ENCODE results near the gene SCN8A.

Gene SCN8A

DNA sequence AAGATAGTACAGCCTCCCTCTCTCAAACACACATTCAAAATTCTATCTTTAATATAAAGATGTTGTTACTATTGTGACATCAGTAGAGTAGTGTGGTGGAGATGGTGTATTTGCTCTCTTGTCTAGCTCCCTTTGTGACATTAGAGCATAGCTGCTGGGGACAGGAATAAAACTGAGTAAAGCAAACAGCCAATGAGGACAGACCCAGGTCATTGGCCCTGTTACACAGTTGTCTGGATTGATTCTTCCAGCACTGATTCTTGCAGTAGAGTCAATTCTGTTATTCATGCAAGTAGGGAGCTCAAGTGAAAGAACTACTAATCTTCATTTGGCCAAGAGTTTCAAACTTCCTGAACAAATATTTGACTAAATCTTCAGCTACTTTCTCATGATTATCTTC lies 72.4 kb downstream of the SCN8A start:
- no peak overlapping the region for H3K27ac ChIP-seq
- no peak for DNase-seq (ENCODE audit: low read depth, low spot score)

DNA sequence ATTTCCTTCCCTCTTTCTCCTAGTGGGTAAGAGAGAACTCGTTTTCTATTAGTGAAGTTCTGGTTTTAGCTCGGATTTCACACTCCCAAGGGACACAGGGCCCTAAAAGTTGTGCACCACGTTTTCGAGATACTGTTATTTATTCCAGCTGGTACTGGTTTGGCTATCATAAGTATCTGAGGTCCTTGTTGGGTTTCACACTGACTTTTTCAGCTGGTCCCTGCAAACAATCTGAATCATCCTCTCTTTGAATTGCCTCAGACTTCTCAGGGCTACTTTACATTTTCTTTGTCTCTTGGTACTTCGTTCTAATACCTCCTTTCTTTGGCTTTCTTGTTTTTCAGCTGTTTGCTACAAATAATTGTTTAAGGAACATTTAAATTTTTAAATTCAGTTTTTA lies 75.7 kb downstream of the SCN8A start:
- H3K27ac ChIP-seq: no peak overlapping the region
- DNase-seq (ENCODE audit: low read depth, low spot score): no peak

DNA sequence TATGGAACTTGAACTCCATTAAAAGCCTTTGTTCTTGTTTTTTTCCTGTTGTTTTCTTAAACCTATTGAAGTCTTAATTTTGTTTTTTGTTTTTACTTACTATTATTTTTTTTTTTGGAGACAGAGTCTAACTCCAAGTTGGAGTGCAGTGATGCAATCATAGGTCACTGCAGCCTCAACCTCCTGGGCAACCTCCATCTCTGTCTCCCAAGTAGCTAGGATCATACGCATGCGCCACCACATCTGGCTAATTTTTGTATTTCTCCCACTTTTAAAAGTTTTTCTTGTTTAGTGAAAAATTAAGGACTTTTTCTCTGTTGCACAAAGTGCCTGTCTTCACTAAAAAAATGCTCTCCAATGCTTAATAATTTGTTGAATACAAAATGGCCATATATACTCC lies 76.2 kb downstream of the SCN8A start:
- DNase-seq (ENCODE audit: low read depth, low spot score): no peak
- H3K27ac ChIP-seq: no peak overlapping the region

DNA sequence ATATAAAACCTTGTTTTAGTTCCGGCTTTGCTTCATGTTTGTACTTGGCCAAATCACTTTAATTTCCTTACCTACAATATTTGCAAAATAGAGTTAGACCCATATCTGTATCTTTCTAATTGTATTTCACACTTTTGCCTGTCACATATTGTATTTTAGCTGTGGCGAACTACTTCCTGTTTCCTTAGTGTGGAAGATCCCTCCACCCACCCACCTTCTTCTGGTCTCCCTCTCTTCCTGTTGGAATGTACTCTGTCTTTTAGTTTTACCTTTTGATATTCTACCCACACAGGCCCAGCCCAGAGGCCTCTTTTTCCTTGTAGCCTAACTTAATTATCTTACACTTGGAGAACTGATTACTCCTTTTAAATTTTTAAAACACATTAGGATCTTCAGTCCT lies 78.2 kb downstream of the SCN8A start:
- no peak overlapping the region for H3K27ac ChIP-seq
- DNase-seq (ENCODE audit: low read depth, low spot score): no peak

GRCh38 chr12:51669996-51670395 lies 79.0 kb downstream of the SCN8A start:
- no peak overlapping the region for H3K27ac ChIP-seq
- DNase-seq (ENCODE audit: low read depth, low spot score): no peak

DNA sequence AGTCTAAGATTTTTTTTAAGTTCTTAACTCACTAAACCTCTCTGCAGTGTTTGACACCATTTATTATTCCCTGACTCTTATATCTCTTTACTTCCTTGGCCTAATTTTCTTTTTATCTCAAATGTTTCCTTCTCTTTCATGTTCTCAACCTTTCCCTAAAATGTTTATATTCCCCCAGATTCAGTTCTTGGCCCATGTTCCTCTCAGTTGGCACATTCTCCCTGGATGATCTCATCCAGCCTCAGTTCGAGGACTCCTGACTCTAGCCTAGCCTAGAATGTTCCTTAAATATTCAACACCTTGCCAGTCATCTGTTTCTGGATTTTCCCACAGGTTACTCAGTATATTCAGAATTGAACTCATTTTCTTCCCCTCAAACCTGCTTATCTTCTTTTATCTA lies 81.3 kb downstream of the SCN8A start:
- no peak for DNase-seq (ENCODE audit: low read depth, low spot score)
- H3K27ac ChIP-seq: no peak overlapping the region

- no peak for DNase-seq (ENCODE audit: low read depth, low spot score)
- H3K27ac ChIP-seq: no peak overlapping the region
Observed at GRCh38 chr12:51675071-51675803, 84.2 kb downstream of the SCN8A start.

- no peak for DNase-seq (ENCODE audit: low read depth, low spot score)
- H3K27ac ChIP-seq: no peak overlapping the region
Observed at GRCh38 chr12:51676875-51677274, 85.8 kb downstream of the SCN8A start.

DNA sequence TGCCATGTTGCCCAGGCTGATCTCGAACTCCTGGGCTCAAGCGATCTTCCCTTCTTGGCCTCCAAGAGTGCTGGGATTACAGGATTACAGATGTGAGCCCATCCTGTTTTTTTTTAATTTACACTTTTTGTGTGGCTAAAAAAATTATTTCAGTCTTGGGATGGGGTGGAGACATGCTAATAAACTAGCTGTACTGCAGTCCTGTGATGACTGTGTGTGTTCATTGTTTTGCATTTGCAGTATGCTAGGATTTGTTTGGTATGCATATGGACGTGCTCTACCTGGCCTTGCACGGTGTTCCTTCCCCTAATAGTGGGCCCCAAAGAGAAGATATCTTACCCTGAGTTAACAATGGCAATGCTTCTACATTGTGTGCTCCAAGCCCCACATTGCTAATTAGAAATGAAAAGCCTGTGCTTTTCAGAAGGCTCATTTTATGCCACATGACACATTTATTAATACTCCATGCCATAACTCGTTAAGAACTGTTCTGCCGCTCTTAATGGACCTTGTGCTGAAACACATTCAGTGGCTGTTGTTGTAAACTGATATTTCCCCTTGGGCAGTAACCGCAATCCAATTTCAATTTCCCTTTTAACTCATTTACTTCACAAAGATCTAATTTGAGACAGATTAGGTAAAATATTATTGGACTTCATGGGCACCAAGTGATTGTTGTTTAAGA lies 86.4 kb downstream of the SCN8A start:
- DNase-seq (ENCODE audit: low read depth, low spot score): no peak
- no peak overlapping the region for H3K27ac ChIP-seq

DNA sequence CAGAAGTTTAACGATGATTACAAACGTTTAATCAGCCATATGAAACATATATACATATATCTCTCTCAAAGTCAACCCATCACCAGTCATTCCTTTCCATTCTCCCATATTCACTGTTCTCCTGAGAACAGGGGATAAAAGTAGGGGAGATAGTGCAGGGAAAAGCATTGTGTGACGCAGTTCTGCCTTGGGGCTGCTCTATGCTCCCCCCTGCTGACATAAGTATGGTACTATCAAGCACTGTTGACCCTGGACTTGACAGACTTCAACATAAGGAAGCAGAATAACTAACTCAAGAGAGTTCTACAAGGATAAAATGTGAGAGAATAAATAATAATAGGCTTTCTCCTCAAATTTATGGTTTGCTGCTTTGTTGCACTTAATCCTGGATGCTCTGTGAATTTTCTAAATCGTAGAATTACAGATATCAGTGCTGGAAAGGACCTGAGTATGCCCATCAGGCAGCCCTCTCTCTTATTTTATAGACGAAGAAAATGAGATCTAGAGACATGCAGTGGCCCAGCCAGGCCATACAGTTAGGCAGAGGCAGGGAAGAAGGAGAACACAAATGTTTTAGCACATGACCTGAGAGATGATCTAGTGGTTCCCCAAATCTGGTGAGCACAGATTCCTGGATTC lies 87.2 kb downstream of the SCN8A start:
- H3K27ac ChIP-seq: no peak overlapping the region
- DNase-seq (ENCODE audit: low read depth, low spot score): no peak

GRCh38 chr12:51682981-51683380 lies 91.9 kb downstream of the SCN8A start:
- peak overlapping the region; percentile 62 for H3K27ac ChIP-seq
- DNase-seq (ENCODE audit: low read depth, low spot score): no peak

GRCh38 chr12:51683763-51684357 lies 92.8 kb downstream of the SCN8A start:
- peak; percentile 26 for DNase-seq (ENCODE audit: low read depth, low spot score)
- H3K27ac ChIP-seq: peak overlapping the region; percentile 62

DNA sequence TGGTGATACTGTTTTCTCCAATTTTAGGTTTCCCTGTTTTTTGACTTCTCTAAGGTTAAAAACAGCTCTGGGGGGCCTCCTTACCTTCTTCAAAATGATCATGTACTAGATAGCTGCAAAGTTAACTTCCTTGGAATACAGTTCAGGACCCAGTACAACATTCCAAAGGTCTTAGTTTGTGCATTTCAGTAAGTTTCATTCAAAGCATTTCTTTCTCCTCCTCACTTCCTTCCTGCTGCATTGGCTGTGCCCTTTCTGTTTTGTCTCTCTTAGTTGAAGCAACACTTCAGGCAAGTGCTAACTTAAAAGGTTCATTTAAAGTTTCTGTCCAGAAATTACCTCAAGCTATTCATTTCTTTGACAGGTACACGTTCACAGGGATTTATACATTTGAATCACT lies 95.7 kb downstream of the SCN8A start:
- peak overlapping the region; percentile 70 for H3K27ac ChIP-seq

DNA sequence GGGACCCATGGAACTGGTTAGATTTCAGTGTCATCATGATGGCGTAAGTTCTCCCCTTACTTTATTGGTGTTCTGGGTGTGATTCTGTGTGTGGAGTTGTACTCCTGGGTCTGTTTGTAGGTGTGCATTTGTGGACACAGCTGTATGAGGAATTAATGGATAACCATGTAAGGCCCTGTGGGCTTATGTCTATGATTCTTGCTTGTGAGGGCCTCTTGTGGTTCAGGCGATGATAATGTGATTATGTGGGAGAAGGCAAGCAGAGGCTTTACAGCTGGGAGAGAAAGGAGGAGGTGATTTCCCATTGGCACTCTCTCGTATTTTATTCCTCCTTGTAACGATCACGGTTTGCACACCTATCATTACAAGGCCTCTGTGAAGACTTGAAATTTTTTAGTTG lies 96.1 kb downstream of the SCN8A start:
- DNase-seq (ENCODE audit: low read depth, low spot score): no peak
- H3K27ac ChIP-seq: peak overlapping the region; percentile 70

More for the DNA sequence above, 95.7 kb downstream of the SCN8A start:
- no peak for DNase-seq (ENCODE audit: low read depth, low spot score)

- DNase-seq (ENCODE audit: low read depth, low spot score): no peak
Observed at GRCh38 chr12:51687614-51688013, 96.6 kb downstream of the SCN8A start.

GRCh38 chr12:51689983-51690382 lies 99.0 kb downstream of the SCN8A start:
- no peak for DNase-seq (ENCODE audit: low read depth, low spot score)
- H3K27ac ChIP-seq: no peak overlapping the region

More at GRCh38 chr12:51687614-51688013, 96.6 kb downstream of the SCN8A start:
- H3K27ac ChIP-seq: peak overlapping the region; percentile 70

GRCh38 chr12:51692016-51692415 lies 101.0 kb downstream of the SCN8A start:
- no peak for DNase-seq (ENCODE audit: low read depth, low spot score)
- H3K27ac ChIP-seq: no peak overlapping the region

- no peak overlapping the region for H3K27ac ChIP-seq
- DNase-seq (ENCODE audit: low read depth, low spot score): no peak
Observed at GRCh38 chr12:51693569-51693968, 102.5 kb downstream of the SCN8A start.

DNA sequence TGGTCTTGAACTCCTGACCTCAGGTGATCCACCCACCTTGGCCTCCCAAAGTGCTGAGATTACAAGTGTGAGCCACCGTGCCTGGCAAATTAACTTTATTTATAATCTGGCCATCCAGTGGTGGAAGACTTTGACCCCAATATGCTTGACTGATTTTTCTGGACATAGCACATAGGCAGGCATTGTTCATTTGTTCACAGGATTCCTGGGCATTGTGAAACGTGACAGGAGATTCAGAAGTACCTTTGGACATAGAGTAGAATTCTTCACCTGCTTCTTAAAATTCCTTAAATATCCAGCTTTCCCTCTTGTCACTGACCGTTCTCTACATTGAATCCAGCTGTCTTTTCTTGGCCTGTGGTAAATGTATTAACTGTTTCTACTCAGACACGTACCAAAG lies 103.1 kb downstream of the SCN8A start:
- no peak overlapping the region for H3K27ac ChIP-seq
- no peak for DNase-seq (ENCODE audit: low read depth, low spot score)

DNA sequence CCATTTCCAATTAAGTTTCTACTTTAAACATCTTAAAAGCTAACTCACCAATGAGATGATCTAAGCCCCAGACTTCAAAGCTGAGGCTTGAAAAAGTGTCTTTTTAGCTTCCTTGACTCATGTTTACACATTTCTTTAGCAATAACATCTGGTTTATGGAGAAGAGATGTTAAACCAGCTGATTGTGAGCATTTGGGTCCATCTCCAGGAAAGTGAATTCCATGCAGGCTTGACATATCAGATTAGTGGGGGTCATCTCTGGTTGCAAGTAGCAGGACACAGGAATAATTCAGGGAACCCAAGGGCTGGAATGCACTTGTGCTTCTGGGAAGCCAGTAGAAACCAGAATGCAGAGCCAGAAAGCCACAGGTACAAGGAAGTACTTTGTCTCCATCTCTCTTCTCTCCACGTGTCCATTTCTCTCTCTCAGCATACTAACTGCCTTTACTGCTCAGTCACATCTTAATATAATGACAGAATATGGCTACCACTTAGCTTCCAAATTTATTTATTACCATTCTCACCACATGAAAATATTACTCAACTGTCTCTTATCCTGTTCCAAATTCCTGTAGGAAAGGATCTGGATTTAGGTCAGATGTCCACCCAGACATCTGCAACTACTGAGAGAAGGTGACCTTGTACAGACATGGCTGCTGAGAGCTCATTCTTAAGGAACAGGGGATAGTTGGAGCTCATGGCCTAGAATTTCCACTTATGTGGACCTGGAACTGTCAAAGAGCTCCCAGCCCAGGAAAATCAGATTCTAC lies 104.4 kb downstream of the SCN8A start:
- no peak overlapping the region for H3K27ac ChIP-seq
- DNase-seq (ENCODE audit: low read depth, low spot score): no peak

Data from epithelial cell of prostate (primary cell).